ENCODE data around the gene IGFBP2. TPM values are rescaled to one million over a fixed set of nuclear protein-coding genes. Genes with fewer than 3 reads are reported as not detected.

The IGFBP2 gene
- total and polyA plus RNA-seq, 12 donors, result 26.0 to 361 (median 109) TPM

DNA sequence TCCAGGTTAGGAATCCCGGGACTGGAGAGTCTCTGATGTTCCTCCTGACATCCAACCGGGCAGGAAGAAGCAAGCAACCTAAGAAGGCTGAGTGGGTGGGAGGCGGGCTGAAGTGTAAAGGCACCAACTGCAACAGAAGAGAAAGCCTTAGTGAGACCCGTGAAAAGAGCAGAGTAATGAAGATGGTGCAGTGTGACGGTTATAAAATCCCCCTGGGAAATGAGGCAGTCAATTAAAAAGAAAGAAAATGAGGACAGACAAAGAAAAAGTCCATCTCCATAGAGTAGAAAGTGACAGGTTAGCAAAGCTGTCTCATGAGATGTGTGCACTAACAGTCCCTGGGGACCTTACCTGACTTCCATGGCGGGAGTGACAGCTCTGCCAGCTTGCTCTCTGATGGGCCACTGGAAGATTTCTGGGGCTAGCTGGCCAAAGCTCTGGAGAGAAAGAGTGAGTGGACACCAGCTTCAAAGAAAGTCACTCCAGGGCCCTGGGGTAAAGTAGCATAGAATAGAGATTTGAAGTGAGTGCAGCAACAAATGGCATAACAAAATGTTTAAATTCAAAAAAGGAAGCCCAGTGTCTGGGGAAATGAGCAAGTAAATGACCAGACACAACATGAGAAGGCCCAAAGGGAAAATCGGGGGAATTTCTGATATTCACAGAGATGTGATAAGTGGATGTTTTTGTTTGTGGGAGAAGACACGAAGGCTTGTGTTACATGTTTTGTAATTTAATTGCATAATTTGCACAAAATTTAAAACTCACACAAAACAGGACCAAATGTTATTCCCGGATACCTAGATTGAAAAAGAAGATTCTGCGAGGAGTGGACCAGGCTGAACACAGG, 44.1 kb upstream of the IGFBP2 start:
- Histone ChIP-seq H3K9me3 (peaks cover 0 to 4% (median 0%) of the 10 kb centered on the region in 11 donors), H3K36me3 (no peaks in the 10 kb centered on the region), H3K27me3 (no peaks in the 10 kb centered on the region), H3K4me3 (no peak overlapping the region), H3K4me1 (peaks cover 2 to 30% (median 18%) of the 10 kb centered on the region in 9 donors), H3K27ac (no peak overlapping the region)
- TF ChIP-seq, protein P1, sequence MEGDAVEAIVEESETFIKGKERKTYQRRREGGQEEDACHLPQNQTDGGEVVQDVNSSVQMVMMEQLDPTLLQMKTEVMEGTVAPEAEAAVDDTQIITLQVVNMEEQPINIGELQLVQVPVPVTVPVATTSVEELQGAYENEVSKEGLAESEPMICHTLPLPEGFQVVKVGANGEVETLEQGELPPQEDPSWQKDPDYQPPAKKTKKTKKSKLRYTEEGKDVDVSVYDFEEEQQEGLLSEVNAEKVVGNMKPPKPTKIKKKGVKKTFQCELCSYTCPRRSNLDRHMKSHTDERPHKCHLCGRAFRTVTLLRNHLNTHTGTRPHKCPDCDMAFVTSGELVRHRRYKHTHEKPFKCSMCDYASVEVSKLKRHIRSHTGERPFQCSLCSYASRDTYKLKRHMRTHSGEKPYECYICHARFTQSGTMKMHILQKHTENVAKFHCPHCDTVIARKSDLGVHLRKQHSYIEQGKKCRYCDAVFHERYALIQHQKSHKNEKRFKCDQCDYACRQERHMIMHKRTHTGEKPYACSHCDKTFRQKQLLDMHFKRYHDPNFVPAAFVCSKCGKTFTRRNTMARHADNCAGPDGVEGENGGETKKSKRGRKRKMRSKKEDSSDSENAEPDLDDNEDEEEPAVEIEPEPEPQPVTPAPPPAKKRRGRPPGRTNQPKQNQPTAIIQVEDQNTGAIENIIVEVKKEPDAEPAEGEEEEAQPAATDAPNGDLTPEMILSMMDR (IDR thresholded peaks at IDR 0.05), result no peak
- no peak for ATAC-seq
- DNase-seq, result no peak
- intact Hi-C loops (cut with DNase I), result no loop called here
- 82 to 86% methylated on average over 10 of the region's 10 CpGs for WGBS, 2 donors

DNA sequence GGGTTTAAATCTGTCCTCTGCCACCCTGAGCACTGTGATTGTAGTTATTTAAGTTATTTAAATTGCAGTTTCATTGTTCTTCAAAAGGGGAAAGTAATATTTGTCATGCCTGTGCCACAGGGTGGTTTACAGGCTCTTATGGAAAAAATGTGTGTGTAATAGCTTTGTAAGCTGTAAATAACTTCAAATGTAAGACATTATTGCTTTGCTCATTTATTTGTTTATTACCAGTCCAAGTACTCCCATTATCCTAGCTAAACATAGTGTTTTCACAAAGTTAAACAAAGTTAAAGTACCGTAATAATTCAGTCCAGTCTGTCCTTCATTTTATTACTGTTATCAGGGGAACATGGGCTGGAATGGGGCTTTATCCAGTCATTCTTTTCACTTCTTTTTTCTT, 43.4 kb upstream of the IGFBP2 start:
- 89 to 94% methylated on average over 1 of the region's 1 CpG for WGBS, 2 donors
- H3K36me3 ChIP-seq, result no peaks in the 10 kb centered on the region
- TF ChIP-seq, protein P1 (IDR thresholded peaks at IDR 0.05), result no peak
- ATAC-seq, result no peak
- H3K27ac ChIP-seq, result peak overlapping the region in 1 of 10 donors; percentile 14
- no peaks in the 10 kb centered on the region for H3K27me3 ChIP-seq
- DNase-seq, result no peak
- no peak overlapping the region for H3K4me3 ChIP-seq
- H3K4me1 ChIP-seq, result peaks cover 2 to 25% (median 15%) of the 10 kb centered on the region in 9 donors
- intact Hi-C loops (cut with DNase I), result loop anchor here in 1 of 10 donors (5.0 kb wide), 2 partner anchors 48 to 67 kb away; no protein-coding TSS in a partner anchor
- H3K9me3 ChIP-seq, result peaks cover 0 to 4% (median 0%) of the 10 kb centered on the region in 11 donors

DNA sequence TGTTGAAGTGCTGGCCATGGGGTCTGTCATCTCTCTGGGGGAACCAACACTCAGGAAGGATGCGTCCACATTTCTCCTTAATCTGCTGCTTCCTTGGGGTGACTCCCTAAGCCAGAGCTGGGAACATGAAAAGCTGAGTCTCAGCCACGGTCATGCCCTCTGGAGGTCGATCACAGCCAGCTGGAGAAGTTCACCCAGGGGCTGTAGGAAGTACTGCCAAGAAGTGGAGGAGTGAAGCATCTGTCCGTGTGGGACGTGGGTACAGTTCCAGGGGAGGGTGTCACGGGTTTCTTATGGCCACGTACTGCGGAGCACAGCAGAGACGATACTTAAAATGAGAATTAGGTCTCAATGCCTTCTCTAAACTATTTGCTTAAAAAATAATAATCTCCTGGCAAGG, 42.4 kb upstream of the IGFBP2 start:
- ATAC-seq (peak; percentile 45 to 94 (median 68)), DNase-seq (peak; percentile 23 to 43)
- WGBS, 2 donors, result 22 to 28% methylated on average over 9 of the region's 9 CpGs
- H3K36me3 ChIP-seq, result no peaks in the 10 kb centered on the region
- no peak overlapping the region for H3K4me3 ChIP-seq
- peak overlapping the region in 3 of 10 donors; percentile 1 to 41 (median 33) for H3K27ac ChIP-seq
- H3K9me3 ChIP-seq, result no peaks in the 10 kb centered on the region
- TF ChIP-seq, protein P1 (IDR thresholded peaks at IDR 0.05), result peak in 4 of 9 donors; percentile 13 to 36 (median 32)
- no peaks in the 10 kb centered on the region for H3K27me3 ChIP-seq
- H3K4me1 ChIP-seq, result peaks cover 2 to 25% (median 15%) of the 10 kb centered on the region in 9 donors
- intact Hi-C loops (cut with DNase I), result loop anchor here in 1 of 10 donors (5.0 kb wide), 2 partner anchors 47 to 68 kb away; no protein-coding TSS in a partner anchor

DNA sequence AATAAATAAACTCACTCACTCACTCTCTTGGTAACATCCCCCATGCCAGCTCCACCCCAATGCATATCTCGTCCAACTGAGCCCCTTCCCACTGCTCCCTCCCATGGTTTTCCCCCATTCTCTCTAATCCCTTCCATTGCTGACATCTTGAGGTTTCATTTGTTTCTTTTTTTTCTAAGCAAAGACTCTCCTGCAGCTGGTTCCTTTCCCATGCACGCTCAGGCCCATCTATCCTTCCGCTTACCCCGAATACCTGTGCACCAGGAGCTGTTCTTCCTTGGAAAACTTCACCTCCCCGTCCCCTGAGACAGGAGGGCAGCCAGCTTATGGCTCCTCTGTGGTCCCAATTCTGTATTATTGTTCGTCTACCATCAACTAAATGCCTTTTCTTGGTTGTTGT, 41.7 kb upstream of the IGFBP2 start:
- no peak overlapping the region for H3K4me3 ChIP-seq
- intact Hi-C loops (cut with DNase I), result loop anchor here in 1 of 10 donors (5.0 kb wide), 2 partner anchors 46 to 69 kb away; no protein-coding TSS in a partner anchor
- H3K9me3 ChIP-seq, result no peaks in the 10 kb centered on the region
- H3K27me3 ChIP-seq, result no peaks in the 10 kb centered on the region
- H3K4me1 ChIP-seq, result peaks cover 7 to 30% (median 22%) of the 10 kb centered on the region in 9 donors
- ATAC-seq (no peak), DNase-seq (no peak)
- 96 to 98% methylated on average over 6 of the region's 6 CpGs for WGBS, 2 donors
- TF ChIP-seq, protein P1 (IDR thresholded peaks at IDR 0.05), result no peak
- H3K27ac ChIP-seq, result no peak overlapping the region
- H3K36me3 ChIP-seq, result no peaks in the 10 kb centered on the region
